Measurements from ENCODE around the gene FKBP5. TPM values are rescaled to one million over a fixed set of nuclear protein-coding genes. Genes with fewer than 3 reads are reported as not detected.

FKBP5 gene
- polyA plus RNA-seq, 1 donor from 2014 or later: 1.2 TPM

- no peak overlapping the region for H3K4me2 ChIP-seq (ENCODE audit: low read length)
- no peak overlapping the region for H3K9ac ChIP-seq (ENCODE audit: low read length)
- H3K36me3 ChIP-seq (ENCODE audit: insufficient read depth, low read length): no peaks in the 10 kb centered on the region
- no peaks in the 10 kb centered on the region for H4K20me1 ChIP-seq (ENCODE audit: insufficient read depth)
- no peaks in the 10 kb centered on the region for H3K9me3 ChIP-seq (ENCODE audit: low read length)
- TF ChIP-seq RAD21 (conservative IDR thresholded peaks at IDR 0.05): no peak
- no peak for TF ChIP-seq TAF1 (IDR thresholded peaks at IDR 0.05; ENCODE audit: low read depth)
- TF ChIP-seq EZH2 (IDR thresholded peaks at IDR 0.05; ENCODE audit: borderline replicate concordance, insufficient read depth, low read length, poor library complexity, severe bottlenecking): no peak
- TF ChIP-seq, protein P1, sequence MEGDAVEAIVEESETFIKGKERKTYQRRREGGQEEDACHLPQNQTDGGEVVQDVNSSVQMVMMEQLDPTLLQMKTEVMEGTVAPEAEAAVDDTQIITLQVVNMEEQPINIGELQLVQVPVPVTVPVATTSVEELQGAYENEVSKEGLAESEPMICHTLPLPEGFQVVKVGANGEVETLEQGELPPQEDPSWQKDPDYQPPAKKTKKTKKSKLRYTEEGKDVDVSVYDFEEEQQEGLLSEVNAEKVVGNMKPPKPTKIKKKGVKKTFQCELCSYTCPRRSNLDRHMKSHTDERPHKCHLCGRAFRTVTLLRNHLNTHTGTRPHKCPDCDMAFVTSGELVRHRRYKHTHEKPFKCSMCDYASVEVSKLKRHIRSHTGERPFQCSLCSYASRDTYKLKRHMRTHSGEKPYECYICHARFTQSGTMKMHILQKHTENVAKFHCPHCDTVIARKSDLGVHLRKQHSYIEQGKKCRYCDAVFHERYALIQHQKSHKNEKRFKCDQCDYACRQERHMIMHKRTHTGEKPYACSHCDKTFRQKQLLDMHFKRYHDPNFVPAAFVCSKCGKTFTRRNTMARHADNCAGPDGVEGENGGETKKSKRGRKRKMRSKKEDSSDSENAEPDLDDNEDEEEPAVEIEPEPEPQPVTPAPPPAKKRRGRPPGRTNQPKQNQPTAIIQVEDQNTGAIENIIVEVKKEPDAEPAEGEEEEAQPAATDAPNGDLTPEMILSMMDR (IDR thresholded peaks at IDR 0.05; ENCODE audit: poor library complexity, severe bottlenecking): no peak
- H3K79me2 ChIP-seq (replicated peaks; ENCODE audit: insufficient read depth, low read length): no peaks in the 10 kb centered on the region
- H2AFZ ChIP-seq (ENCODE audit: low read depth, low read length): no peak overlapping the region
- no peaks in the 10 kb centered on the region for H3K9me2 ChIP-seq (ENCODE audit: insufficient read depth, low read length)
- H3K27ac ChIP-seq (ENCODE audit: low read length): no peak overlapping the region
- H3K4me3 ChIP-seq (ENCODE audit: low read length): no peak overlapping the region
- H3K27me3 ChIP-seq (ENCODE audit: insufficient read depth, low read depth, low read length): no peaks in the 10 kb centered on the region
- no peaks in the 10 kb centered on the region for H3F3A ChIP-seq (ENCODE audit: insufficient read depth, low read length, poor library complexity, severe bottlenecking)
Observed at GRCh38 chr6:35669451-35670045, 19.2 kb downstream of the FKBP5 start.

- H3K9me2 ChIP-seq (ENCODE audit: insufficient read depth, low read length): no peaks in the 10 kb centered on the region
- no peaks in the 10 kb centered on the region for H3K9me3 ChIP-seq (ENCODE audit: low read length)
- no peak overlapping the region for H3K4me3 ChIP-seq (ENCODE audit: low read length)
- no peak overlapping the region for H3K27ac ChIP-seq (ENCODE audit: low read length)
- H3K36me3 ChIP-seq (ENCODE audit: insufficient read depth, low read length): no peaks in the 10 kb centered on the region
- no peaks in the 10 kb centered on the region for H4K20me1 ChIP-seq (ENCODE audit: insufficient read depth)
- H3K79me2 ChIP-seq (replicated peaks; ENCODE audit: insufficient read depth, low read length): no peaks in the 10 kb centered on the region
- H3K27me3 ChIP-seq (ENCODE audit: insufficient read depth, low read depth, low read length): no peaks in the 10 kb centered on the region
- H3F3A ChIP-seq (ENCODE audit: insufficient read depth, low read length, poor library complexity, severe bottlenecking): no peaks in the 10 kb centered on the region
- no peak overlapping the region for H3K9ac ChIP-seq (ENCODE audit: low read length)
- TF ChIP-seq EZH2 (IDR thresholded peaks at IDR 0.05; ENCODE audit: borderline replicate concordance, insufficient read depth, low read length, poor library complexity, severe bottlenecking) (no peak), RAD21 (conservative IDR thresholded peaks at IDR 0.05) (no peak), TAF1 (IDR thresholded peaks at IDR 0.05; ENCODE audit: low read depth) (no peak), MXI1 (conservative IDR thresholded peaks at IDR 0.05; ENCODE audit: poor library complexity, severe bottlenecking) (no peak)
- TF ChIP-seq, protein P1 (IDR thresholded peaks at IDR 0.05; ENCODE audit: poor library complexity, severe bottlenecking): no peak
- TF ChIP-seq, protein P2, sequence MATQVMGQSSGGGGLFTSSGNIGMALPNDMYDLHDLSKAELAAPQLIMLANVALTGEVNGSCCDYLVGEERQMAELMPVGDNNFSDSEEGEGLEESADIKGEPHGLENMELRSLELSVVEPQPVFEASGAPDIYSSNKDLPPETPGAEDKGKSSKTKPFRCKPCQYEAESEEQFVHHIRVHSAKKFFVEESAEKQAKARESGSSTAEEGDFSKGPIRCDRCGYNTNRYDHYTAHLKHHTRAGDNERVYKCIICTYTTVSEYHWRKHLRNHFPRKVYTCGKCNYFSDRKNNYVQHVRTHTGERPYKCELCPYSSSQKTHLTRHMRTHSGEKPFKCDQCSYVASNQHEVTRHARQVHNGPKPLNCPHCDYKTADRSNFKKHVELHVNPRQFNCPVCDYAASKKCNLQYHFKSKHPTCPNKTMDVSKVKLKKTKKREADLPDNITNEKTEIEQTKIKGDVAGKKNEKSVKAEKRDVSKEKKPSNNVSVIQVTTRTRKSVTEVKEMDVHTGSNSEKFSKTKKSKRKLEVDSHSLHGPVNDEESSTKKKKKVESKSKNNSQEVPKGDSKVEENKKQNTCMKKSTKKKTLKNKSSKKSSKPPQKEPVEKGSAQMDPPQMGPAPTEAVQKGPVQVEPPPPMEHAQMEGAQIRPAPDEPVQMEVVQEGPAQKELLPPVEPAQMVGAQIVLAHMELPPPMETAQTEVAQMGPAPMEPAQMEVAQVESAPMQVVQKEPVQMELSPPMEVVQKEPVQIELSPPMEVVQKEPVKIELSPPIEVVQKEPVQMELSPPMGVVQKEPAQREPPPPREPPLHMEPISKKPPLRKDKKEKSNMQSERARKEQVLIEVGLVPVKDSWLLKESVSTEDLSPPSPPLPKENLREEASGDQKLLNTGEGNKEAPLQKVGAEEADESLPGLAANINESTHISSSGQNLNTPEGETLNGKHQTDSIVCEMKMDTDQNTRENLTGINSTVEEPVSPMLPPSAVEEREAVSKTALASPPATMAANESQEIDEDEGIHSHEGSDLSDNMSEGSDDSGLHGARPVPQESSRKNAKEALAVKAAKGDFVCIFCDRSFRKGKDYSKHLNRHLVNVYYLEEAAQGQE (IDR thresholded peaks at IDR 0.05; ENCODE audit: borderline replicate concordance): no peak
- no peak overlapping the region for H3K4me2 ChIP-seq (ENCODE audit: low read length)
- H2AFZ ChIP-seq (ENCODE audit: low read depth, low read length): no peak overlapping the region
Observed at GRCh38 chr6:35668744-35669450, 19.8 kb downstream of the FKBP5 start.

Data from neural cell (in vitro differentiated cells).